H1 (cell line): ENCODE results near the gene AMPD3. TPM values are rescaled to one million over a fixed set of nuclear protein-coding genes. Genes with fewer than 3 reads are reported as not detected.

Source experiments
- KDM1A ChIP-seq: fragments of 200-600, 300-600 bp; sonication (generic); IDR thresholded peaks from 2 replicates; pipeline ENCODE4 v1.7.1; 2016; ENCODE audit warnings: mild to moderate bottlenecking, low read length, borderline replicate concordance
- RNF2 ChIP-seq: fragments of 200-900, 300-1000 bp; sonication (generic); IDR thresholded peaks from 2 replicates; pipeline ENCODE4 v1.7.1; 2016; ENCODE audit warnings: borderline replicate concordance, low read depth, mild to moderate bottlenecking, antibody characterized with exemption, low read length; ENCODE audit not compliant: poor library complexity, severe bottlenecking; ENCODE audit errors: missing control alignments
- RXRA ChIP-seq: IDR thresholded peaks from 2 replicates; pipeline ENCODE4 v1.6.1; 2011; ENCODE audit warnings: low read depth, mild to moderate bottlenecking, low read length, moderate library complexity; ENCODE audit not compliant: insufficient read depth
- polyA plus RNA-seq, 7 experiments: library from polyadenylated mRNA; depleted of rRNA in 3 of 7; stranded (reverse) in 5 of 7; unstranded in 2 of 7; fragments of >200 nt in 5 of 7; fragments of 200-250 nt in 2 of 7; gene quantifications; 1 replicate in 5 of 7; 2 replicates in 1 of 7; 4 replicates in 1 of 7; pipeline versions ENCODE4 v1.2.1 to v1.2.3, GENCODE V29; 2011 to 2013; ENCODE audit warnings: missing spikeins in 2 of 7, mixed read lengths in 2 of 7
- total RNA-seq: library from RNA; stranded (reverse); fragmentation: NEBNext Ultra II Directional; extraction: Animal tissue kit (Norgen Biotek cat#: 25700); gene quantifications from 2 replicates; pipeline ENCODE4 v1.2.1, GENCODE V29; 2021

Gene AMPD3
- total and polyA plus RNA-seq, 2 of the 8 experiments (the other 6 are each of a cell fraction or from before 2014, with no cell fraction given) = 4.0 to 6.3 TPM

GRCh38 chr11:10515418-10515817, 60.4 kb downstream of the AMPD3 start (continued):
- no peak for TF ChIP-seq RNF2
- no peak for TF ChIP-seq RXRA
- TF ChIP-seq KDM1A = no peak
- TF ChIP-seq, all 59 proteins: peak for 0
